Renal cortex interstitium (tissue), 15 donors: Measurements from ENCODE around the gene LPCAT2. TPM values are rescaled to one million over a fixed set of nuclear protein-coding genes. Genes with fewer than 3 reads are reported as not detected.

ENCODE experiments used
- DNase-seq, 11 donors: peaks; one replicate each; pipeline ENCODE4 v3.0.0-alpha.2; 2013; ENCODE audit warnings: low read depth in 9 of 11, low spot score in 4 of 11; ENCODE audit errors: extremely low read depth in 1 of 11
- long read RNA-seq, 16 experiments: transcript quantifications; one replicate each; lab custom pipeline, GENCODE V29; 2026
- polyA plus RNA-seq, 3 donors: library from polyadenylated mRNA; unstranded; fragments of 120-200 nt; gene quantifications; one replicate each; pipeline ENCODE4 v1.2.1, GENCODE V29; 2013; ENCODE audit not compliant: insufficient read length in 3 of 3

LPCAT2 gene
- 10 to 100 TPM in 1 of 3 donors, 1 to 10 TPM in 2; 7.0 to 12.5 (median 8.4) TPM for polyA plus RNA-seq
- long read RNA-seq, donor 1, result 0 reads
- long read RNA-seq, donor 2, result 0 reads
- long read RNA-seq, donor 3, full-length matches to known transcripts, result 2 of 9 reads
- long read RNA-seq, donor 3, partial matches to known transcripts, result 7 of 9 reads
- long read RNA-seq, donor 3, other reads (novel, unspliced or antisense), result 0 of 9 reads
- long read RNA-seq, donor 4, full-length matches to known transcripts, result 2 of 2 reads
- long read RNA-seq, donor 4, partial matches to known transcripts, result 0 of 2 reads
- long read RNA-seq, donor 4, other reads (novel, unspliced or antisense), result 0 of 2 reads
- long read RNA-seq, donor 5, result 0 reads
- long read RNA-seq, donor 6, result 0 reads
- long read RNA-seq, donor 7, partial matches to known transcripts, result 0 of 1 reads
- long read RNA-seq, donor 7, other reads (novel, unspliced or antisense), result 0 of 1 reads
- long read RNA-seq, donor 8, result 0 reads
- long read RNA-seq, donor 9, result 0 reads
- long read RNA-seq, donor 10, full-length matches to known transcripts, result 1 of 1 reads
- long read RNA-seq, donor 10, partial matches to known transcripts, result 0 of 1 reads
- long read RNA-seq, donor 10, other reads (novel, unspliced or antisense), result 0 of 1 reads
- long read RNA-seq, donor 11, result 0 reads
- long read RNA-seq, donor 12, result 0 reads
- long read RNA-seq, donor 13, result 0 reads
- long read RNA-seq, donor 14, full-length matches to known transcripts, result 1 of 1 reads
- long read RNA-seq, donor 14, partial matches to known transcripts, result 0 of 1 reads
- long read RNA-seq, donor 14, other reads (novel, unspliced or antisense), result 0 of 1 reads
- long read RNA-seq, donor 15, result 0 reads
- long read RNA-seq, donor 16, full-length matches to known transcripts, result 1 of 1 reads
- long read RNA-seq, donor 16, partial matches to known transcripts, result 0 of 1 reads
- long read RNA-seq, donor 16, other reads (novel, unspliced or antisense), result 0 of 1 reads

- DNase-seq, result peak in 4 of 11 donors; percentile 60 to 64 (median 62)
These were observed at the start of gene LPCAT2 for GRCh38 chr16:55508941-55509931. LPCAT2 (plus strand) TSS chr16:55509072; CDS start chr16:55509182, 110 bp downstream.

GRCh38 chr16:55462241-55462640 is 46.6 kb upstream of the LPCAT2 start:
- no peak for DNase-seq

GRCh38 chr16:55464375-55464774 is 44.5 kb upstream of the LPCAT2 start:
- DNase-seq, result no peak

- DNase-seq, result peak; percentile 63 to 82 (median 79)
These were observed 43.6 kb upstream of the LPCAT2 start for GRCh38 chr16:55465077-55465896.

GRCh38 chr16:55466209-55466608 is 42.7 kb upstream of the LPCAT2 start:
- no peak for DNase-seq

GRCh38 chr16:55467898-55468297 is 41.0 kb upstream of the LPCAT2 start:
- no peak for DNase-seq

- DNase-seq, result no peak
These were observed 40.4 kb upstream of the LPCAT2 start for GRCh38 chr16:55468352-55468990.

- DNase-seq, result no peak
These were observed 38.9 kb upstream of the LPCAT2 start for GRCh38 chr16:55469821-55470532.

- DNase-seq, result no peak
These were observed 38.1 kb upstream of the LPCAT2 start for GRCh38 chr16:55470533-55471371.

GRCh38 chr16:55471448-55472097 is 37.3 kb upstream of the LPCAT2 start:
- no peak for DNase-seq

GRCh38 chr16:55473587-55473986 is 35.3 kb upstream of the LPCAT2 start:
- DNase-seq, result no peak

- no peak for DNase-seq
These were observed 34.1 kb upstream of the LPCAT2 start for GRCh38 chr16:55474821-55475220.

- DNase-seq, result no peak
These were observed 33.0 kb upstream of the LPCAT2 start for GRCh38 chr16:55475919-55476318.

- no peak for DNase-seq
These were observed 32.0 kb upstream of the LPCAT2 start for GRCh38 chr16:55476625-55477533.
